ENCODE data around the gene CRLF1. TPM values are rescaled to one million over a fixed set of nuclear protein-coding genes. Genes with fewer than 3 reads are reported as not detected.

The CRLF1 gene
- total RNA-seq, 1 experiment from 2014 or later, result 0.61 TPM

DNA sequence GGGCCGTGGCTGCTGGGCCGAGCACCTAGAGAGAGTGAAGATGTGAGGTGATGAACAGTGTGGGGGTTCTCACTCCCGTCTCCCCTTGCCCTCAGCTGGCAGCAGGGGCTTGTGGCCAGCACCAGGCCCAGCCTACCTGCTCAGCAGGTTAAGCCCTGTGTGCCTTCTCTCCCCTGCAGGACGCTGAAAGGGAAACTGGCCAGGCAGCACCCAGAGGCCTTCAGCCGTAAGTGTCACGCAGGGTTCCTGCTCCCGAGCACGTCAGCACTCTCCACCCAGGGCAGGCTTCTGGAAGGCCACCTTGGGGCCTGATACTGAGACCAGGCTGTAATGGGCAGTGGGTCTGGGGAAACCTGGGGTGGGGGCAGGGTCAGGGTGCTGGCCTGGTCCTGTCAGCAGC is 39.6 kb downstream of the CRLF1 start:
- CTCF ChIA-PET, result no interaction called here
- Mint-ChIP-seq H3K27ac (ENCODE audit: unreplicated experiment) (no peak overlapping the region), H3K4me1 (ENCODE audit: low read depth, unreplicated experiment) (no peaks in the 10 kb centered on the region), H3K36me3 (ENCODE audit: insufficient read depth, unreplicated experiment) (peaks cover 63% of the 10 kb centered on the region), H3K4me3 (ENCODE audit: unreplicated experiment) (no peak overlapping the region), H3K27me3 (ENCODE audit: insufficient read depth, unreplicated experiment) (no peaks in the 10 kb centered on the region), H3K9me3 (ENCODE audit: unreplicated experiment) (no peaks in the 10 kb centered on the region)
- Histone ChIP-seq H3K9me3 (no peaks in the 10 kb centered on the region), H3K27me3 (replicated peaks; ENCODE audit: control insufficient read depth, insufficient read depth, low read length) (no peaks in the 10 kb centered on the region), H3K36me3 (ENCODE audit: control insufficient read depth, insufficient read depth, low read length) (peaks cover 2% of the 10 kb centered on the region), H3K4me1 (no peaks in the 10 kb centered on the region), H3K4me3 (ENCODE audit: low read depth, low read length) (no peak overlapping the region)
- no TSS peak for BruUV-seq (replicated peaks)
- POLR2A ChIA-PET, result no interaction called here
- TF ChIP-seq, protein P1, sequence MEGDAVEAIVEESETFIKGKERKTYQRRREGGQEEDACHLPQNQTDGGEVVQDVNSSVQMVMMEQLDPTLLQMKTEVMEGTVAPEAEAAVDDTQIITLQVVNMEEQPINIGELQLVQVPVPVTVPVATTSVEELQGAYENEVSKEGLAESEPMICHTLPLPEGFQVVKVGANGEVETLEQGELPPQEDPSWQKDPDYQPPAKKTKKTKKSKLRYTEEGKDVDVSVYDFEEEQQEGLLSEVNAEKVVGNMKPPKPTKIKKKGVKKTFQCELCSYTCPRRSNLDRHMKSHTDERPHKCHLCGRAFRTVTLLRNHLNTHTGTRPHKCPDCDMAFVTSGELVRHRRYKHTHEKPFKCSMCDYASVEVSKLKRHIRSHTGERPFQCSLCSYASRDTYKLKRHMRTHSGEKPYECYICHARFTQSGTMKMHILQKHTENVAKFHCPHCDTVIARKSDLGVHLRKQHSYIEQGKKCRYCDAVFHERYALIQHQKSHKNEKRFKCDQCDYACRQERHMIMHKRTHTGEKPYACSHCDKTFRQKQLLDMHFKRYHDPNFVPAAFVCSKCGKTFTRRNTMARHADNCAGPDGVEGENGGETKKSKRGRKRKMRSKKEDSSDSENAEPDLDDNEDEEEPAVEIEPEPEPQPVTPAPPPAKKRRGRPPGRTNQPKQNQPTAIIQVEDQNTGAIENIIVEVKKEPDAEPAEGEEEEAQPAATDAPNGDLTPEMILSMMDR (IDR thresholded peaks at IDR 0.05; ENCODE audit: insufficient read depth in 1 of 2, low read depth in 1 of 2, low read length in 1 of 2, severe bottlenecking in 1 of 2, unreplicated experiment in 1 of 2), result no peak
- intact Hi-C loops (cut with micrococcal nuclease; ENCODE audit: unreplicated experiment), result no loop called here
- DNase-seq, result no peak

GRCh38 chr19:18562086-18562485 is 44.5 kb downstream of the CRLF1 start:
- Mint-ChIP-seq H3K27ac (ENCODE audit: unreplicated experiment) (no peak overlapping the region), H3K27me3 (ENCODE audit: insufficient read depth, unreplicated experiment) (no peaks in the 10 kb centered on the region), H3K9me3 (ENCODE audit: unreplicated experiment) (no peaks in the 10 kb centered on the region), H3K36me3 (ENCODE audit: insufficient read depth, unreplicated experiment) (peaks cover 37% of the 10 kb centered on the region), H3K4me1 (ENCODE audit: low read depth, unreplicated experiment) (no peaks in the 10 kb centered on the region), H3K4me3 (ENCODE audit: unreplicated experiment) (no peak overlapping the region)
- Histone ChIP-seq H3K4me3 (ENCODE audit: low read depth, low read length) (no peak overlapping the region), H3K36me3 (ENCODE audit: control insufficient read depth, insufficient read depth, low read length) (peaks cover 2% of the 10 kb centered on the region; the same call in 1 of the 2 replicates), H3K4me1 (no peaks in the 10 kb centered on the region), H3K9me3 (no peaks in the 10 kb centered on the region), H3K27me3 (replicated peaks; ENCODE audit: control insufficient read depth, insufficient read depth, low read length) (no peaks in the 10 kb centered on the region)
- TF ChIP-seq, protein P1 (IDR thresholded peaks at IDR 0.05; ENCODE audit: insufficient read depth in 1 of 2, low read depth in 1 of 2, low read length in 1 of 2, severe bottlenecking in 1 of 2, unreplicated experiment in 1 of 2), result no peak
- POLR2A ChIA-PET, result no interaction called here
- intact Hi-C loops (cut with micrococcal nuclease; ENCODE audit: unreplicated experiment), result no loop called here
- DNase-seq, result no peak
- CTCF ChIA-PET, result no interaction called here
- BruUV-seq (replicated peaks), result no TSS peak

GRCh38 chr19:18559685-18560084 is 46.9 kb downstream of the CRLF1 start:
- Histone ChIP-seq H3K9me3 (no peaks in the 10 kb centered on the region), H3K4me1 (no peaks in the 10 kb centered on the region), H3K4me3 (ENCODE audit: low read depth, low read length) (no peak overlapping the region), H3K27me3 (replicated peaks; ENCODE audit: control insufficient read depth, insufficient read depth, low read length) (no peaks in the 10 kb centered on the region), H3K36me3 (ENCODE audit: control insufficient read depth, insufficient read depth, low read length) (peaks cover 2% of the 10 kb centered on the region; the same call in 1 of the 2 replicates)
- TF ChIP-seq, protein P1 (IDR thresholded peaks at IDR 0.05; ENCODE audit: insufficient read depth in 1 of 2, low read depth in 1 of 2, low read length in 1 of 2, severe bottlenecking in 1 of 2, unreplicated experiment in 1 of 2), result no peak
- ChIA-PET CTCF (no interaction called here), POLR2A (no interaction called here)
- no TSS peak for BruUV-seq (replicated peaks)
- DNase-seq, result no peak
- Mint-ChIP-seq H3K4me3 (ENCODE audit: unreplicated experiment) (no peak overlapping the region), H3K4me1 (ENCODE audit: low read depth, unreplicated experiment) (no peaks in the 10 kb centered on the region), H3K27me3 (ENCODE audit: insufficient read depth, unreplicated experiment) (no peaks in the 10 kb centered on the region), H3K36me3 (ENCODE audit: insufficient read depth, unreplicated experiment) (peaks cover 16% of the 10 kb centered on the region), H3K9me3 (ENCODE audit: unreplicated experiment) (no peaks in the 10 kb centered on the region), H3K27ac (ENCODE audit: unreplicated experiment) (no peak overlapping the region)
- intact Hi-C loops (cut with micrococcal nuclease; ENCODE audit: unreplicated experiment), result loop anchor here (5.0 kb wide), 1 partner anchor 37 kb away; the partner anchor contains the start of gene ELL
